Left lung (tissue), 10 donors: ENCODE data around the gene FER. TPM values are rescaled to one million over a fixed set of nuclear protein-coding genes. Genes with fewer than 3 reads are reported as not detected.
A peak's percentile ranks its signal among the peaks of the same experiment; 100 is the strongest.

Experiments
- ATAC-seq: fragments of 200-7000 bp; cut with Tn5 transposase; one replicate; pipeline ENCODE4 v1.9.1; 2020; ENCODE audit warnings: moderate library complexity
- DNase-seq, 4 donors: peaks; one replicate each; pipeline ENCODE4 v3.0.0-alpha.2; 2013 to 2020
- H3K27ac ChIP-seq, 2 donors: fragments of 200-600 bp; sonication (generic) in 1 of 2; one replicate each; pipeline versions ENCODE4 v1.5.0 to v1.8.0; 2020 to 2021
- H3K27me3 ChIP-seq, 2 donors: fragments of 200-600 bp; sonication (generic) in 1 of 2; one replicate each; pipeline versions ENCODE4 v1.5.0 to v1.8.0; 2020 to 2021
- H3K36me3 ChIP-seq, 2 donors: fragments of 200-600 bp; sonication (generic) in 1 of 2; one replicate each; pipeline versions ENCODE4 v1.5.0 to v1.8.0; 2020 to 2021
- H3K4me1 ChIP-seq, 2 donors: fragments of 200-600 bp; one replicate each; pipeline ENCODE4 v1.8.0; 2021
- H3K4me3 ChIP-seq, 2 donors: fragments of 200-600 bp; sonication (generic) in 1 of 2; one replicate each; pipeline versions ENCODE4 v1.5.0 to v1.8.0; 2020 to 2021; ENCODE audit warnings: mild to moderate bottlenecking in 1 of 2
- H3K9me3 ChIP-seq, 2 donors: fragments of 200-600 bp; sonication (generic) in 1 of 2; one replicate each; pipeline versions ENCODE4 v1.5.0 to v1.8.0; 2020 to 2021
- intact Hi-C, 2 donors: fragments of 100-400 bp; cut with DNase I; formaldehyde crosslinking; loops; one replicate each; pipeline versions ENCODE4 v1.11.2 to v1.14.2; 2022
- polyA plus RNA-seq, 6 donors: library from polyadenylated mRNA; unstranded; fragments of 120-200 nt; gene quantifications; one replicate each; pipeline ENCODE4 v1.2.1, GENCODE V29; 2013; ENCODE audit not compliant: insufficient read length in 6 of 6
- total RNA-seq, 2 donors: library from RNA; stranded (reverse); fragmentation: NEBNext Ultra II Directional; extraction: Animal tissue kit (Norgen Biotek cat#: 25700); gene quantifications; one replicate each; pipeline ENCODE4 v1.2.1, GENCODE V29; 2021
- TF ChIP-seq, protein P1 (sequence below), 2 donors: fragments of 200-600 bp; sonication (generic) in 1 of 2; IDR thresholded peaks; one replicate each; pipeline versions ENCODE4 v1.5.0 to v1.8.0; 2021; ENCODE audit warnings: antibody characterized with exemption in 2 of 2
- donor health status: DM: no; HTN: yes; CAD: no.
- donor health status: DM: no; HTN: no; CAD: no.

FER gene
- total and polyA plus RNA-seq, 8 donors, result 16.6 to 27.0 (median 19.4) TPM

DNA sequence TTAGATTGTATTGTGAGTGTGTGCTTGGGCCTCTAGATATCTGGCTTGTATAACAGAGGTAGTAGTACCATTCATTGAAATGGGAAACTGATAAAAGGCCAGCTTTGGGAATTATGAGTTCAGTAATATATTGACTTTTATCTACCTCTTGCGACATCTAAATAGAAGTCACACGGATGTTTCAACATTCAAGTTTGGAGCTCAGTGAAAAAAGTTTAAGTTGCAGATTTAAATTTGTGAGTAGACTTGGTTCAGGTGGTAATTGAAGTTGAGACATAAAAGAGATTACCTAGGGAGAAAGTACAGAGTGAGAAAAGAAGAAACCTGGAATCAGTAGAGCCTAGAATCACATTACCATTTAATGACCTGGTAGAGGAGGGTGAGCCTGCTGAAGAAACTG lies 189.5 kb downstream of the FER start:
- Histone ChIP-seq H3K4me1 (no peaks in the 10 kb centered on the region), H3K27ac (no peak overlapping the region), H3K9me3 (peaks cover 0 to 3% of the 10 kb centered on the region in 2 donors), H3K4me3 (no peak overlapping the region), H3K36me3 (no peaks in the 10 kb centered on the region), H3K27me3 (no peaks in the 10 kb centered on the region)
- intact Hi-C loops, result no loop called here
- TF ChIP-seq, protein P1, sequence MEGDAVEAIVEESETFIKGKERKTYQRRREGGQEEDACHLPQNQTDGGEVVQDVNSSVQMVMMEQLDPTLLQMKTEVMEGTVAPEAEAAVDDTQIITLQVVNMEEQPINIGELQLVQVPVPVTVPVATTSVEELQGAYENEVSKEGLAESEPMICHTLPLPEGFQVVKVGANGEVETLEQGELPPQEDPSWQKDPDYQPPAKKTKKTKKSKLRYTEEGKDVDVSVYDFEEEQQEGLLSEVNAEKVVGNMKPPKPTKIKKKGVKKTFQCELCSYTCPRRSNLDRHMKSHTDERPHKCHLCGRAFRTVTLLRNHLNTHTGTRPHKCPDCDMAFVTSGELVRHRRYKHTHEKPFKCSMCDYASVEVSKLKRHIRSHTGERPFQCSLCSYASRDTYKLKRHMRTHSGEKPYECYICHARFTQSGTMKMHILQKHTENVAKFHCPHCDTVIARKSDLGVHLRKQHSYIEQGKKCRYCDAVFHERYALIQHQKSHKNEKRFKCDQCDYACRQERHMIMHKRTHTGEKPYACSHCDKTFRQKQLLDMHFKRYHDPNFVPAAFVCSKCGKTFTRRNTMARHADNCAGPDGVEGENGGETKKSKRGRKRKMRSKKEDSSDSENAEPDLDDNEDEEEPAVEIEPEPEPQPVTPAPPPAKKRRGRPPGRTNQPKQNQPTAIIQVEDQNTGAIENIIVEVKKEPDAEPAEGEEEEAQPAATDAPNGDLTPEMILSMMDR (IDR thresholded peaks at IDR 0.05), result no peak
- ATAC-seq, result no peak
- DNase-seq, result no peak

DNA sequence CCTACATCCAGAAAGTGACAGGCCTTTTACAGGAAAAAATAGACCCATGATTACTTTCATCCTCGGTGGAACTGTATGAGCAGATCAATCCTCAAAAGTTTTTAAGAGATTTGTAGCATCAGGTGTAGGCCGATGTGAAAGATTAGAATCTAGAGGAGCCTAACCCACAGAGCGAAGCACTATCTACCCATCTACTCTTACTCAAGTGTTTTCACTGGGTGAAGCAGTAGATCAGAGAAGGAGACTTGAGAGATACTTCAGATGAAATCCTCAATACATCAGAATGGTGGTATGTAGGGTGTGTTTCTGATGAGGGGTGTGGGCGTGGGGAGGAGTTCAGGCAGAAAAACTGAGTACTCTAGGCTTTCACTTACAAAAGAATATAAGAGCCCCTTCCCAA lies 192.8 kb downstream of the FER start:
- Histone ChIP-seq H3K27me3 (no peaks in the 10 kb centered on the region), H3K36me3 (no peaks in the 10 kb centered on the region), H3K4me1 (no peaks in the 10 kb centered on the region), H3K9me3 (no peaks in the 10 kb centered on the region), H3K27ac (no peak overlapping the region), H3K4me3 (no peak overlapping the region)
- TF ChIP-seq, protein P1 (IDR thresholded peaks at IDR 0.05), result no peak
- intact Hi-C loops, result no loop called here
- no peak for ATAC-seq
- no peak for DNase-seq

DNA sequence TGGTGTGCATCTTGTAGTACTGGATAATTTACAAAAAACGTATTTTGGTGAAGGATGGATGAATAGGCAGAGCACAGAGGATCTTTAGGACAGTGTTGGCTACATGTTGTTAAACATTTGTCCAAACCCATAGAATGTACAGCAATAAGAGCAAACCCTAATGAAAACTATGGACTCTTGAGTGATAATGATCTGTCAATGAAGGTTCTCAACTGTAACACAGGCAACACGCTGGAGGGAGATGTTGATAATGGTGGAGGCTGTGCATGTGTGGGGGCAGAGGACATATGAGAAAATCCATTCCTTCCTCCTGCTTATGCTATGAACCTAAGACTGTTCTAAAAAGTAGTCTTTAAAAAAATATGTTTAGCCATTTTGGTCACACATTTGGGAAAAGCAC lies 194.0 kb downstream of the FER start:
- TF ChIP-seq, protein P1 (IDR thresholded peaks at IDR 0.05), result no peak
- Histone ChIP-seq H3K4me3 (no peak overlapping the region), H3K36me3 (no peaks in the 10 kb centered on the region), H3K9me3 (no peaks in the 10 kb centered on the region), H3K27me3 (no peaks in the 10 kb centered on the region), H3K27ac (no peak overlapping the region), H3K4me1 (no peaks in the 10 kb centered on the region)
- DNase-seq (peak in 2 of 4 donors; percentile 60 to 65), ATAC-seq (no peak)
- intact Hi-C loops, result no loop called here

DNA sequence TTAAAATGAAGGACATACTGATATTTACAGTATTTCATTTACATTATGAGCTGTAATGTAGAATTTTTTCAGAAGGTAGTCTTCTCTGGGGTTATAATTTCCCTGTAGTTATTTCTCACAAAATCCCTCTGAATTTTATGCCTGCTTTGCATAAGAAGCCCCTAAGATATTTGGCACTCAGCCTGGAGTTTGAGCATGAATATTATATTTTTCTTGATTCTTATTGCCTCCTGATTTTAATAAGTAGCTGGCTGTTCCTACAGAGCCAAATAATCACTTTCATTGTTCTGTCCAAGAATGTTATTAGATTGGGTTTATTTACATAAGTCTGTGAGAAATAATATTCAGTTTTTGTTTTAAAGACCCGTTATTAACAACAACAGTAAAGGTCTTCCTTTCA lies 195.0 kb downstream of the FER start:
- peak in 1 of 4 donors; percentile 32 for DNase-seq
- H3K36me3 ChIP-seq, result no peaks in the 10 kb centered on the region
- H3K9me3 ChIP-seq, result no peaks in the 10 kb centered on the region
- intact Hi-C loops, result no loop called here
- TF ChIP-seq, protein P1 (IDR thresholded peaks at IDR 0.05), result no peak
- no peak for ATAC-seq
- no peaks in the 10 kb centered on the region for H3K27me3 ChIP-seq
- H3K4me1 ChIP-seq, result no peaks in the 10 kb centered on the region
- no peak overlapping the region for H3K4me3 ChIP-seq
- H3K27ac ChIP-seq, result no peak overlapping the region

DNA sequence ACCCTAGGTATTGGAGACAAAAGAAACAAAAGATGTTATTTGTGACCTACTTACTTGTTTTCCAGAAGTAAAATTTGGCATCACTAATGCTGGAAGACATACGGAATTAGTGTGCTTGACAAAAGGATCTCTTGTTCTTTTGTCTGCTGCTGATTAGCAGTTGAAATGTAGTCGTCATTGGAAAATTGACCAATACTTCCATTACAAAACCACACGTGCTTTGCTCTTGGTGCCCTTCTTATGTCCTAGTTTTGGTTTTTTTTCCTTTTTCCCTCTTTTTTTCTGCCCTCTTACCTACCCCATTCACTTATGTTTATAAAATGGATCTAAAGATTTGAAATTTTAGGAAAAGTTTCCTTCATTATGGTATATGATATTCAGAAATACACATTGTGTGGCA lies 197.4 kb downstream of the FER start:
- ATAC-seq (no peak), DNase-seq (no peak)
- Histone ChIP-seq H3K4me3 (no peak overlapping the region), H3K36me3 (no peaks in the 10 kb centered on the region), H3K27me3 (no peaks in the 10 kb centered on the region), H3K9me3 (no peaks in the 10 kb centered on the region), H3K4me1 (no peaks in the 10 kb centered on the region), H3K27ac (no peak overlapping the region)
- TF ChIP-seq, protein P1 (IDR thresholded peaks at IDR 0.05), result no peak
- intact Hi-C loops, result no loop called here
